ENCODE data around the gene FRS2. TPM values are rescaled to one million over a fixed set of nuclear protein-coding genes. Genes with fewer than 3 reads are reported as not detected.
A peak's percentile ranks its signal among the peaks of the same experiment; 100 is the strongest.

Gene FRS2, protein sequence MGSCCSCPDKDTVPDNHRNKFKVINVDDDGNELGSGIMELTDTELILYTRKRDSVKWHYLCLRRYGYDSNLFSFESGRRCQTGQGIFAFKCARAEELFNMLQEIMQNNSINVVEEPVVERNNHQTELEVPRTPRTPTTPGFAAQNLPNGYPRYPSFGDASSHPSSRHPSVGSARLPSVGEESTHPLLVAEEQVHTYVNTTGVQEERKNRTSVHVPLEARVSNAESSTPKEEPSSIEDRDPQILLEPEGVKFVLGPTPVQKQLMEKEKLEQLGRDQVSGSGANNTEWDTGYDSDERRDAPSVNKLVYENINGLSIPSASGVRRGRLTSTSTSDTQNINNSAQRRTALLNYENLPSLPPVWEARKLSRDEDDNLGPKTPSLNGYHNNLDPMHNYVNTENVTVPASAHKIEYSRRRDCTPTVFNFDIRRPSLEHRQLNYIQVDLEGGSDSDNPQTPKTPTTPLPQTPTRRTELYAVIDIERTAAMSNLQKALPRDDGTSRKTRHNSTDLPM
- total RNA-seq (2014; rRNA removed) (17.6 and 35.0 TPM in 2 replicates), Bru-seq, nascent RNA (percentile 90 among the genes with signal in this experiment), BruChase-seq, experiment 1, labeled RNA remaining after a 6-hour chase (percentile 82 among the genes with signal in this experiment), BruChase-seq, experiment 2, labeled RNA remaining after a 2-hour chase (percentile 89 among the genes with signal in this experiment)
- long read RNA-seq, partial matches to known transcripts = 1 of 12 reads
- long read RNA-seq, other reads (novel, unspliced or antisense) = 8 of 12 reads

DNA sequence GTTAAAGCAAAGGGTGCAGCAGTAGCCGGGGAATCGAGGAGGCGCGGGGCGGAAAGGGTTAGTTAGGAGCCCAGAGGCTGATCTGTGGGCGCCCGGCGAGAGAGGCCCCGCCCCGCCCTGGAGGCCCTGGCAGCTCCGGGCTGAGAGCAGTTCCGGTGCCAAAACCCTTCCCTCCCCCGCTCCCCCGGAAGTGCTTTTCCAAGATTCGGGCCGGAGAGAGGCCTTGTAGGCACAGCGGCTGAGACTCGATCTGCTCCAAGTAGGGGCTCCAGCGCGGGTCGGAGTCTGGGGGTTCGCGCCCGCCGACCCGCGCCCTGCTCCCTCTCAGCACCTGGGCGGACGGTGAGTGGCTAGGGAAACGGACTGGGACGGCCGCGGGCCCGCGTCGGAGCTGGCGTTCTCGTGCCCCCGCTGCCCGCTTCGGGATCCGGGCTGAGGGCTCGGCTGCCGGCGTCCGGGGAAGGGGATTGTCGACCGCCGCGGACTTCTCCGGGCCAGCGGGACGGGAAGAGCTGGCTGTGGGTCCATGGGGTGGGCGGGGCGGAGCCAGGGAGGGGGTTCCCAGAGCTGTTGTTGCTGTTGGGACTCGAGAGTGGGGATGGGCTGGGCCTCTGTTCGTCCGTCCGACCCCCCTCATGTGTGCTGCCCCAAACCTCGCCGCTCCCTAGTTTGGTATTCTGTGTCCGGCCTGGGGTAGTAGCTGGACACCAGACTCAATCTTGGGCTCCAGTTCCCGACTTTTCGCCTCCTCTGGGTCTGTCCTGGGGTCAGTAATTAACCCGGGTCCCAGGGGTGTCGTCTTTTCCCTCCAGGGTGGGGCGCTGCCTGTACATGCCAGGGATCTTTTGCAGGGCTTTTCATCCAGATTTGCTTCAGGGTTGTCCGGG is at the start of gene FRS2:
Gene FRS2, plus strand, starts transcription at position 200 of the 887 bp plus-strand sequence. CDS start 98,643 bp downstream, outside the sequence.
- Histone ChIP-seq H3F3A (ENCODE audit: low read length, unreplicated experiment) (no peaks in the 10 kb centered on the region), H3K27ac (ENCODE audit: low read length) (peak within 1 kb of the TSS; percentile 43), H3K4me1 (ENCODE audit: insufficient read depth, low read length) (peaks cover 11% of the 10 kb centered on the region; the same call in 1 of the 2 replicates), H3K27me3 (ENCODE audit: low read length) (no peaks in the 10 kb centered on the region), H3K9me3 (ENCODE audit: low read length) (no peaks in the 10 kb centered on the region), H3K9ac (ENCODE audit: low read length) (peak within 1 kb of the TSS; percentile 92), H4K20me1 (ENCODE audit: low read length) (peaks cover 37% of the 10 kb centered on the region), H2AFZ (ENCODE audit: low read length) (peak within 1 kb of the TSS; percentile 93), H3K4me3 (ENCODE audit: low read length) (peak within 1 kb of the TSS; percentile 90), H3K4me2 (ENCODE audit: low read length) (peak within 1 kb of the TSS; percentile 87), H3K9me2 (replicated peaks; ENCODE audit: low read length) (no peaks in the 10 kb centered on the region), H3K79me2 (ENCODE audit: low read length) (peaks cover 53% of the 10 kb centered on the region), H3K36me3 (ENCODE audit: low read depth, low read length) (no peaks in the 10 kb centered on the region)
- POLR2A ChIA-PET (ENCODE audit: unreplicated experiment) = interaction anchor here (0.7 kb wide), 1 partner anchor 179 kb away, joined by 3 read pairs; no protein-coding TSS in a partner anchor
- DNase-seq = peak; percentile 88
- intact Hi-C loops (cut with micrococcal nuclease) = loop anchor here (1.0 to 2.0 kb wide), 3 partner anchors 32 to 100 kb away; no protein-coding TSS in a partner anchor
- CTCF ChIA-PET = interaction anchor here (1.0 to 1.9 kb wide), 3 partner anchors 42 to 100 kb away, joined by 4 to 13 read pairs (median 4); no protein-coding TSS in a partner anchor
- no peak for TF ChIP-seq EZH2 (IDR thresholded peaks at IDR 0.05; ENCODE audit: low read length, unreplicated experiment)
- TF ChIP-seq, protein P1, sequence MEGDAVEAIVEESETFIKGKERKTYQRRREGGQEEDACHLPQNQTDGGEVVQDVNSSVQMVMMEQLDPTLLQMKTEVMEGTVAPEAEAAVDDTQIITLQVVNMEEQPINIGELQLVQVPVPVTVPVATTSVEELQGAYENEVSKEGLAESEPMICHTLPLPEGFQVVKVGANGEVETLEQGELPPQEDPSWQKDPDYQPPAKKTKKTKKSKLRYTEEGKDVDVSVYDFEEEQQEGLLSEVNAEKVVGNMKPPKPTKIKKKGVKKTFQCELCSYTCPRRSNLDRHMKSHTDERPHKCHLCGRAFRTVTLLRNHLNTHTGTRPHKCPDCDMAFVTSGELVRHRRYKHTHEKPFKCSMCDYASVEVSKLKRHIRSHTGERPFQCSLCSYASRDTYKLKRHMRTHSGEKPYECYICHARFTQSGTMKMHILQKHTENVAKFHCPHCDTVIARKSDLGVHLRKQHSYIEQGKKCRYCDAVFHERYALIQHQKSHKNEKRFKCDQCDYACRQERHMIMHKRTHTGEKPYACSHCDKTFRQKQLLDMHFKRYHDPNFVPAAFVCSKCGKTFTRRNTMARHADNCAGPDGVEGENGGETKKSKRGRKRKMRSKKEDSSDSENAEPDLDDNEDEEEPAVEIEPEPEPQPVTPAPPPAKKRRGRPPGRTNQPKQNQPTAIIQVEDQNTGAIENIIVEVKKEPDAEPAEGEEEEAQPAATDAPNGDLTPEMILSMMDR (conservative IDR thresholded peaks at IDR 0.05; ENCODE audit: low read depth, low read length) = peak; percentile 61
- no TSS peak for BruUV-seq (replicated peaks)
- peak; percentile 95 for ATAC-seq

DNA sequence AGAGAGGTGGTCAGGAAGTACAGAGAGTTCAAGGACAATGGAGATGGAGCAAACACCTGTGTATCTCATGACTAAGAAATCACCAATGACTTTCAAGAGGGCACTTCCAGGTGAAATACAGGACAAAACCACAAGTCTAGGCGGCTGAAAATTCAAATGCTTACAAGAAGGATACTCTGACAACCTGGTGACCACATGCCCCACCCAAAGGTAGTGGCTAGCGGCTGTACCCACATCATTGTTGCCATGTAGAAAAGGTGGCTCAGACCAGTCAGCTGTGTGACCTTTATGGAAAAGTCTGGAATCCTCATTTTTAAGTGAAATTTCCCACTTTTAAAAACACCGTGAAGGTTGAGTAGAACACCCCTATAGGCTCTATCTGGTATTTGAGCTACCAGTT is 48.6 kb upstream of the FRS2 start:
- Histone ChIP-seq H4K20me1 (ENCODE audit: low read length) (no peaks in the 10 kb centered on the region), H3K79me2 (ENCODE audit: low read length) (no peaks in the 10 kb centered on the region), H3K9ac (ENCODE audit: low read length) (no peak overlapping the region), H2AFZ (ENCODE audit: low read length) (no peak overlapping the region), H3K27ac (ENCODE audit: low read length) (no peak overlapping the region), H3K4me1 (ENCODE audit: insufficient read depth, low read length) (no peaks in the 10 kb centered on the region), H3K4me3 (ENCODE audit: low read length) (no peak overlapping the region), H3F3A (ENCODE audit: low read length, unreplicated experiment) (no peaks in the 10 kb centered on the region), H3K27me3 (ENCODE audit: low read length) (no peaks in the 10 kb centered on the region), H3K9me2 (replicated peaks; ENCODE audit: low read length) (no peaks in the 10 kb centered on the region), H3K9me3 (ENCODE audit: low read length) (no peaks in the 10 kb centered on the region), H3K4me2 (ENCODE audit: low read length) (no peak overlapping the region), H3K36me3 (ENCODE audit: low read depth, low read length) (no peaks in the 10 kb centered on the region)
- ChIA-PET CTCF (no interaction called here), POLR2A (ENCODE audit: unreplicated experiment) (no interaction called here)
- DNase-seq (no peak), ATAC-seq (no peak)
- no TSS peak for BruUV-seq (replicated peaks)
- intact Hi-C loops (cut with micrococcal nuclease) = no loop called here
- TF ChIP-seq EZH2phosphoT487 (IDR thresholded peaks at IDR 0.05; ENCODE audit: borderline replicate concordance, low read length) (no peak), EZH2 (IDR thresholded peaks at IDR 0.05; ENCODE audit: low read length, unreplicated experiment) (no peak)
- TF ChIP-seq, protein P1 (conservative IDR thresholded peaks at IDR 0.05; ENCODE audit: low read depth, low read length) = no peak

Measured in PC-3 (cell line).